Upper lobe of left lung (tissue), 6 donors: ENCODE results near the gene CDHR1. TPM values are rescaled to one million over a fixed set of nuclear protein-coding genes. Genes with fewer than 3 reads are reported as not detected.

Experiments used
- ATAC-seq, 2 donors: fragments of 200-7000 bp; cut with Tn5 transposase; one replicate each; pipeline ENCODE4 v1.9.1; 2022; ENCODE audit warnings: mild to moderate bottlenecking in 2 of 2, moderate library complexity in 2 of 2; ENCODE audit not compliant: low FRiP score in 2 of 2
- DNase-seq, 2 donors: peaks; one replicate each; pipeline ENCODE4 v3.0.0-alpha.2; 2019 to 2020
- H3K27ac ChIP-seq, 4 donors: fragments of 200-600 bp; sonication (generic); one replicate each; pipeline ENCODE4 v1.5.1; 2016 to 2019
- H3K27me3 ChIP-seq, 4 donors: fragments of 200-600 bp; sonication (generic); one replicate each; pipeline ENCODE4 v1.5.1; 2017 to 2019
- H3K36me3 ChIP-seq, 4 donors: fragments of 200-600 bp; sonication (generic); one replicate each; pipeline ENCODE4 v1.5.1; 2016 to 2019
- H3K4me1 ChIP-seq, 4 donors: fragments of 200-600 bp; sonication (generic); one replicate each; pipeline ENCODE4 v1.5.1; 2018 to 2019
- H3K4me3 ChIP-seq, 4 donors: fragments of 200-600 bp; sonication (generic); one replicate each; pipeline ENCODE4 v1.5.1; 2017 to 2019; ENCODE audit warnings: mild to moderate bottlenecking in 2 of 4, moderate library complexity in 1 of 4
- H3K9me3 ChIP-seq, 4 donors: fragments of 200-600 bp; sonication (generic); one replicate each; pipeline ENCODE4 v1.5.1; 2018 to 2019
- EP300 ChIP-seq, 4 donors: sonication (generic); formaldehyde crosslinking; IDR thresholded peaks; one replicate each; pipeline ENCODE4 v1.5.1; 2017; ENCODE audit warnings: antibody characterized with exemption in 4 of 4, control low read depth in 2 of 4
- POLR2A ChIP-seq, 4 donors: fragments of 450-650 bp; IDR thresholded peaks; one replicate each; pipeline ENCODE4 v1.5.1; 2016 to 2017; ENCODE audit warnings: antibody characterized with exemption in 4 of 4, mild to moderate bottlenecking in 2 of 4
- POLR2AphosphoS5 ChIP-seq, 2 donors: sonication (generic); formaldehyde crosslinking; IDR thresholded peaks; one replicate each; pipeline ENCODE4 v1.5.1; 2017; ENCODE audit warnings: antibody characterized with exemption in 2 of 2
- WGBS, 2 donors: methylation state at CpG; one replicate each; pipeline ENCODE4 v1.1.5; 2017 to 2018; 5-methylcytosine and 5-hydroxymethylcytosine counted together
- total RNA-seq, 6 donors: library from RNA; depleted of rRNA in 4 of 6; stranded (reverse); fragments of >200 nt in 4 of 6; gene quantifications; one replicate each; pipeline versions ENCODE4 v1.1.0 to v1.2.1, GENCODE V29; 2016 to 2021
- TF ChIP-seq, protein P1 (sequence below), 6 experiments: fragments of 450-650 bp in 4 of 6; fragments of 200-600 bp in 2 of 6; sonication (generic) in 2 of 6; IDR thresholded peaks; one replicate each; pipeline ENCODE4 v1.5.1; 2016 to 2019; ENCODE audit warnings: antibody characterized with exemption in 6 of 6
- donor health status: DM: no; HTN: no; CAD: no; lungs with moderate emphysema.
- donor health status: DM: no; HTN: yes; CAD: no; lungs with severe emphysema.

CDHR1 gene
- total RNA-seq, 6 donors from 2014 or later = 0.30 to 0.46 (median 0.33) TPM; not detected in 2

DNA sequence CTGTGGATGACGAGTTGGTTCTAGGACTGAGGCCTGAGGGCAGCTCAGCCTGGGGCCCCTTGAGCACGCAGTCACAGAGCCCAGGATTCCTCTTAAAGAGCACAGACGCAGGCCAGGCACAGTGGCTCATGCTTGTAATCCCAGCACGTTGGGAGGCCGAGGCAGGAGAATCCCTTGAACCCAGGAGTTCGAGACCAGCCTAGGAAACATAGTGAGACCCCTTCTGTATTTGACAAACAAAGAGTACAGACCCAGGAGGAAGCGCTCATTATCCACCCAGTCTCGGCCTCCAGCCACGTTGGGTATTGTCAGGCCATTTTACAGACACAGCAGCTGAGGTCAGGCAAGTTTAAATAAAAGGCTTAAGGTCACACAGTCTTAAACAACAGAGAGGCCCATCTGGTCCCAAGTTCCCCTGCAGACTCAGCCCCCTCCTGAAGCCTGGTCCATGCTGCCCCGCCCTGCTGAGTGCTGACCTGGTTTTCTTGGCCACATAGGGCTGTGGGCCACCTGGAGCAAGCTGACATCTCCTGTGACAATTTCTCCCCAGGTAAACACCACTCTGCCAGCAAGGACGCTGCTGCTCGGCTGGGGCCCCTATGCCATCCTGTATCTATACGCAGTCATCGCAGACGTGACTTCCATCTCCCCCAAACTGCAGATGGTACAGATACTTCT is 63.1 kb downstream of the CDHR1 start:
- Histone ChIP-seq H3K4me3 (no peak overlapping the region), H3K9me3 (no peaks in the 10 kb centered on the region), H3K36me3 (no peaks in the 10 kb centered on the region), H3K4me1 (peaks cover 0 to 3% (median 0%) of the 10 kb centered on the region in 4 donors), H3K27me3 (no peaks in the 10 kb centered on the region), H3K27ac (no peak overlapping the region)
- DNase-seq = no peak
- no peak for TF ChIP-seq POLR2A (IDR thresholded peaks at IDR 0.05)
- no peak for TF ChIP-seq POLR2AphosphoS5 (IDR thresholded peaks at IDR 0.05)
- no peak for TF ChIP-seq EP300 (IDR thresholded peaks at IDR 0.05)
- TF ChIP-seq, protein P1, sequence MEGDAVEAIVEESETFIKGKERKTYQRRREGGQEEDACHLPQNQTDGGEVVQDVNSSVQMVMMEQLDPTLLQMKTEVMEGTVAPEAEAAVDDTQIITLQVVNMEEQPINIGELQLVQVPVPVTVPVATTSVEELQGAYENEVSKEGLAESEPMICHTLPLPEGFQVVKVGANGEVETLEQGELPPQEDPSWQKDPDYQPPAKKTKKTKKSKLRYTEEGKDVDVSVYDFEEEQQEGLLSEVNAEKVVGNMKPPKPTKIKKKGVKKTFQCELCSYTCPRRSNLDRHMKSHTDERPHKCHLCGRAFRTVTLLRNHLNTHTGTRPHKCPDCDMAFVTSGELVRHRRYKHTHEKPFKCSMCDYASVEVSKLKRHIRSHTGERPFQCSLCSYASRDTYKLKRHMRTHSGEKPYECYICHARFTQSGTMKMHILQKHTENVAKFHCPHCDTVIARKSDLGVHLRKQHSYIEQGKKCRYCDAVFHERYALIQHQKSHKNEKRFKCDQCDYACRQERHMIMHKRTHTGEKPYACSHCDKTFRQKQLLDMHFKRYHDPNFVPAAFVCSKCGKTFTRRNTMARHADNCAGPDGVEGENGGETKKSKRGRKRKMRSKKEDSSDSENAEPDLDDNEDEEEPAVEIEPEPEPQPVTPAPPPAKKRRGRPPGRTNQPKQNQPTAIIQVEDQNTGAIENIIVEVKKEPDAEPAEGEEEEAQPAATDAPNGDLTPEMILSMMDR (IDR thresholded peaks at IDR 0.05) = no peak
- ATAC-seq = no peak
- WGBS, 2 donors = 78 to 86% methylated on average over 12 to 15 of the region's 15 CpGs

DNA sequence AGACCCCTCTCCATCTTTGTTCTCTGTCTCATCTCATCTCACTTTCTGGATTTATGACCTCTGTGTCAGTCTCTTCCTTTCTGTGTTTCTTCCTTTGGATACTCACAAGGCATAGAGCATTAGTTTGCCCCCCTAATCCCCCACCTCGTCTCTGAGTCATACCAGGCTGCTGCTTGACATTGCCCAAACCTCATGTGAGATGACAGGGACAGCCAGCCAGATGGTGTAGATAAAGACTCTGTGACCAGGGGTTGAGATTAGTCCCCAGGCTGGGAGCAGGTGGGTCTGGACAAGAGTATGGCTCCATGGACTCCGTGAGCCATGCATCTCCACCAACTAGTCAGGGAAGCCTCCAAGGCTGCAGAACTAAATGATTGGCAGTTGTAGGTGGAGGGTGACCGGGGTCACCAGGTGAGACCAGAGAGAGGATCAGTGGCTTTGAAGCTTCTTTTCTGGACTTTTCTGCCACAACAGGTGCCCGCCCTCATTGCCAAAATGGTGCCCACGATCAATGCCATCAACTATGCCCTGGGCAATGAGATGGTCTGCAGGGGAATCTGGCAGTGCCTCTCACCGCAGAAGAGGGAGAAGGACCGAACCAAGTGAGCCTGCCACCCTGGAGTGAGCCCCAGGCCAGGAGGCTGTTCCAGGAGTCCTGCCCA is 63.8 kb downstream of the CDHR1 start:
- WGBS, 2 donors = 86 to 87% methylated on average over 6 to 7 of the region's 7 CpGs
- Histone ChIP-seq H3K27me3 (no peaks in the 10 kb centered on the region), H3K4me1 (peaks cover 0 to 3% (median 0%) of the 10 kb centered on the region in 4 donors), H3K9me3 (no peaks in the 10 kb centered on the region), H3K36me3 (no peaks in the 10 kb centered on the region), H3K27ac (no peak overlapping the region), H3K4me3 (no peak overlapping the region)
- ATAC-seq (peak in 1 of 2 donors; percentile 28), DNase-seq (no peak)
- TF ChIP-seq, protein P1 (IDR thresholded peaks at IDR 0.05) = no peak
- TF ChIP-seq EP300 (IDR thresholded peaks at IDR 0.05) (no peak), POLR2A (IDR thresholded peaks at IDR 0.05) (no peak), POLR2AphosphoS5 (IDR thresholded peaks at IDR 0.05) (no peak)

DNA sequence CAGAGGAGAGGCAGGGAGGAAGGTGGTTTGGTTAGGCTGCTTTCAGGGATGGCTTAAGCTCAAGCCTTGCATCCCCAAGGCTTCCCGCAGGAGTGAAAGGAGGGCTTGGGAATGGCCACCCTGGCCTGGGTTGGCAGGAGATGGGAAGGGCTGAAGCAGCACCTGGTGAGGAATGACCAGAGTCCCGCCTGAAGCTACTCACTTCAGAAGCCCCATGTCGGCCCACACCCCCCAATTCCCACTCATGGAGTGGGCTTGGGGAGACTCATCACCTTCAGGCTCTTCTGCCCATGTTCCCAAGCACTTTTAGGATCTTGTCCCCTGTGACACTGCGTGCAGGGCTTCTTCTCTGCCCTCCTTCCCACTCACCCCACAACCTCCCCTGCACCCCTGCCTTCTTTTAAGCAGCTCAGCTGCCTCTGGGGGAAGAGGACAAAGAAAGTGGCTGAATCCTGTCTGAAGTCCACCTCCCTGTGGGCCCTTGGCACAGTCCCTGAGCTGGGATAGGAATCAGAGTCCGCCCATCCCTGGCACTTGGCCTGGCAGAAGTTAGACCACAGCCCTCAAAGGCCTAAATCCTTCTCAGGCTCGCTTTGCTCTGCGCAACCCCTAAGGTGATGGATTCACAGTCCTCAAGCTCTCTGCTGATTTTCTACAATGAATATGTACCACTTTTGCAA is 67.0 kb downstream of the CDHR1 start:
- WGBS, 2 donors = 84 to 85% methylated on average over 6 to 7 of the region's 7 CpGs
- no peaks in the 10 kb centered on the region for H3K27me3 ChIP-seq
- H3K4me1 ChIP-seq = peaks cover 0 to 7% (median 1%) of the 10 kb centered on the region in 4 donors
- DNase-seq (no peak), ATAC-seq (no peak)
- H3K27ac ChIP-seq = no peak overlapping the region
- TF ChIP-seq POLR2AphosphoS5 (IDR thresholded peaks at IDR 0.05) = no peak
- H3K36me3 ChIP-seq = no peaks in the 10 kb centered on the region
- H3K9me3 ChIP-seq = no peaks in the 10 kb centered on the region
- no peak overlapping the region for H3K4me3 ChIP-seq

DNA sequence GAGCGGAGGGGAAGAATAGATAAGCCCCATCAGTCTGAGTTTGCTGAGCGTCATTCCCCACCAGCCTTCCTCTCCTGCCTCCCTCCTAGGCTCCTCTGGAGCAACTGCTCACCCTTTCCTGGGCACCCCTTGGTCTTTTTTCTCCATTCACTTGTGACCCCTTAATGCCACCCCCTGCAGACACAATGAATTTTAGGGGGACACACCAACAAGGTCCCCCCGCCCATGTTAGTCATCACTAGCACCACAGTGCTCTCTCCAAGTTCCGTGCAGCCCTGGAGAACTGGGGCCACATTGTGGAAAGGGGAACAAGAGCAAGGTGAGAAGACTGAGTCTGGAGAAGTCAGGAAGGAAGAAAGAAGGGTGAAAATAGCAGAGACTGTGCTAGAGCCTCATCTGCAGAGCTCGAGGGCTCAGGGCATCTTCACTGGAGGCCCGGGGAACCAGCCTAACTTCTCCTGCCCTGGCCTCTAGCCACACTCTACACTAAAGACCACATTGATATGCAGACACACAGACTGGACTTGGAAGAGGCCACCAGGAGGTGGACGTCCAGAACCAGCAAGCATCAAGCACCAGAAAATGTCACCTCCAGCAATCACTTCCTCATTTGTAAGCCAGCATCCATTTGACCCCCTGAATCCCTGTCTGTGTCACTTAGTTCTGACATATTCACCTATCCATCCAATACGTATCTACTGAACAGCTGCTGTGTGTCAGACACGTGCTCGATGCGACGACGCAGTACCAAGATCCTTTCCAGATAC is 68.0 kb downstream of the CDHR1 start:
- no peak for TF ChIP-seq POLR2AphosphoS5 (IDR thresholded peaks at IDR 0.05)
- 74 to 81% methylated on average over 12 to 13 of the region's 13 CpGs for WGBS, 2 donors
- Histone ChIP-seq H3K9me3 (no peaks in the 10 kb centered on the region), H3K27ac (no peak overlapping the region), H3K4me3 (no peak overlapping the region), H3K27me3 (no peaks in the 10 kb centered on the region), H3K36me3 (no peaks in the 10 kb centered on the region), H3K4me1 (peaks cover 0 to 7% (median 1%) of the 10 kb centered on the region in 4 donors)
- DNase-seq = no peak
- ATAC-seq = no peak

DNA sequence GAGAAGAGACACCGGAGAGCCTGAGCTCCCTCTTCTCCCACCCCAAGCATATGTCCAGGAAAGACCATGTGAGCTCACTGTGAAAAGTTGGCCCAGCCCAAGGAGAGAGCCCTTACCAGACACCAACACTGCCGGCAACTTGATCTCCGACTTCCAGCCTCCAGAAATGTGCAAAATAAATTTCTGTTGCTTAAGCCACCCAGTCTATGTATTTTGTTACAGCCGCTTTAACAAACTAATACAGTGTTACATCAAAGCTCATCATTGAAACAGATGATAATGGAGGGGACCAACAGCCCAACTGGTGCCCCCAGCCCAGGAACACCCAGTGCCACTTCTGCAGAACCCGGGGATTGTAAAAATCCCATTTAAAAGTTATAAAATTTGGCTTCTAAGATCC is 69.4 kb downstream of the CDHR1 start:
- 90 to 95% methylated on average over 5 of the region's 5 CpGs for WGBS, 2 donors

More for the DNA sequence above, 69.4 kb downstream of the CDHR1 start:
- Histone ChIP-seq H3K4me1 (peaks cover 0 to 8% (median 4%) of the 10 kb centered on the region in 4 donors), H3K27me3 (no peaks in the 10 kb centered on the region), H3K27ac (no peak overlapping the region), H3K4me3 (no peak overlapping the region), H3K9me3 (no peaks in the 10 kb centered on the region), H3K36me3 (no peaks in the 10 kb centered on the region)
- ATAC-seq (no peak), DNase-seq (no peak)
- TF ChIP-seq POLR2A (IDR thresholded peaks at IDR 0.05) (no peak), POLR2AphosphoS5 (IDR thresholded peaks at IDR 0.05) (no peak), EP300 (IDR thresholded peaks at IDR 0.05) (no peak)
- TF ChIP-seq, protein P1 (IDR thresholded peaks at IDR 0.05) = no peak
